Rectal smooth muscle tissue (tissue), 1 donor: ENCODE results near the gene CDH2.

Source experiments
- H3K27ac ChIP-seq: one replicate; pipeline ENCODE4 v1.7.0; 2013; ENCODE audit warnings: low read depth, low read length, inconsistent platforms
- H3K27me3 ChIP-seq: one replicate; pipeline ENCODE4 v1.7.0; 2013; ENCODE audit warnings: low read length; ENCODE audit not compliant: control insufficient read depth, insufficient read depth
- H3K36me3 ChIP-seq: one replicate; pipeline ENCODE4 v1.7.0; 2013; ENCODE audit warnings: low read length; ENCODE audit not compliant: control insufficient read depth, insufficient read depth
- H3K4me1 ChIP-seq: one replicate; pipeline ENCODE4 v1.7.0; 2013; ENCODE audit warnings: low read length; ENCODE audit not compliant: control insufficient read depth, insufficient read depth
- H3K4me3 ChIP-seq: one replicate; pipeline ENCODE4 v1.7.0; 2013; ENCODE audit warnings: low read length
- H3K9ac ChIP-seq: one replicate; pipeline ENCODE4 v1.7.0; 2013; ENCODE audit warnings: low read length

Gene CDH2

GRCh38 chr18:28136071-28136470 is 40.9 kb downstream of the CDH2 start:
- Histone ChIP-seq H3K4me3 (no peak overlapping the region), H3K27ac (no peak overlapping the region), H3K27me3 (no peaks in the 10 kb centered on the region), H3K9ac (no peak overlapping the region), H3K4me1 (no peaks in the 10 kb centered on the region), H3K36me3 (no peaks in the 10 kb centered on the region)

GRCh38 chr18:28134774-28135173 is 42.2 kb downstream of the CDH2 start:
- no peaks in the 10 kb centered on the region for H3K4me1 ChIP-seq
- H3K27me3 ChIP-seq, result no peaks in the 10 kb centered on the region
- H3K27ac ChIP-seq, result no peak overlapping the region
- H3K4me3 ChIP-seq, result no peak overlapping the region
- H3K36me3 ChIP-seq, result no peaks in the 10 kb centered on the region
- no peak overlapping the region for H3K9ac ChIP-seq

GRCh38 chr18:28132084-28132483 is 44.8 kb downstream of the CDH2 start:
- no peaks in the 10 kb centered on the region for H3K36me3 ChIP-seq
- H3K9ac ChIP-seq, result no peak overlapping the region
- H3K4me3 ChIP-seq, result no peak overlapping the region
- H3K4me1 ChIP-seq, result no peaks in the 10 kb centered on the region
- no peaks in the 10 kb centered on the region for H3K27me3 ChIP-seq
- H3K27ac ChIP-seq, result no peak overlapping the region

GRCh38 chr18:28128659-28128980 is 48.3 kb downstream of the CDH2 start:
- Histone ChIP-seq H3K27me3 (no peaks in the 10 kb centered on the region), H3K27ac (no peak overlapping the region), H3K9ac (no peak overlapping the region), H3K4me1 (no peaks in the 10 kb centered on the region), H3K36me3 (no peaks in the 10 kb centered on the region), H3K4me3 (no peak overlapping the region)

- Histone ChIP-seq H3K9ac (no peak overlapping the region), H3K27me3 (no peaks in the 10 kb centered on the region), H3K36me3 (no peaks in the 10 kb centered on the region), H3K4me3 (no peak overlapping the region), H3K4me1 (no peaks in the 10 kb centered on the region), H3K27ac (no peak overlapping the region)
These were observed 48.9 kb downstream of the CDH2 start for GRCh38 chr18:28127763-28128658.

GRCh38 chr18:28127228-28127627 is 49.7 kb downstream of the CDH2 start:
- Histone ChIP-seq H3K4me1 (no peaks in the 10 kb centered on the region), H3K4me3 (no peak overlapping the region), H3K27ac (no peak overlapping the region), H3K9ac (no peak overlapping the region), H3K27me3 (no peaks in the 10 kb centered on the region), H3K36me3 (no peaks in the 10 kb centered on the region)

GRCh38 chr18:28126768-28127167 is 50.2 kb downstream of the CDH2 start:
- no peak overlapping the region for H3K4me3 ChIP-seq
- no peaks in the 10 kb centered on the region for H3K4me1 ChIP-seq
- H3K36me3 ChIP-seq, result no peaks in the 10 kb centered on the region
- H3K9ac ChIP-seq, result no peak overlapping the region
- no peaks in the 10 kb centered on the region for H3K27me3 ChIP-seq
- H3K27ac ChIP-seq, result no peak overlapping the region

GRCh38 chr18:28125051-28125450 is 51.9 kb downstream of the CDH2 start:
- Histone ChIP-seq H3K36me3 (no peaks in the 10 kb centered on the region), H3K4me3 (no peak overlapping the region), H3K27me3 (no peaks in the 10 kb centered on the region), H3K9ac (no peak overlapping the region), H3K27ac (no peak overlapping the region), H3K4me1 (no peaks in the 10 kb centered on the region)

GRCh38 chr18:28124131-28125029 is 52.5 kb downstream of the CDH2 start:
- no peaks in the 10 kb centered on the region for H3K27me3 ChIP-seq
- H3K9ac ChIP-seq, result no peak overlapping the region
- H3K27ac ChIP-seq, result no peak overlapping the region
- H3K36me3 ChIP-seq, result no peaks in the 10 kb centered on the region
- no peaks in the 10 kb centered on the region for H3K4me1 ChIP-seq
- H3K4me3 ChIP-seq, result no peak overlapping the region

GRCh38 chr18:28123401-28124030 is 53.4 kb downstream of the CDH2 start:
- H3K27me3 ChIP-seq, result no peaks in the 10 kb centered on the region
- H3K27ac ChIP-seq, result no peak overlapping the region
- no peak overlapping the region for H3K9ac ChIP-seq
- no peaks in the 10 kb centered on the region for H3K36me3 ChIP-seq
- no peaks in the 10 kb centered on the region for H3K4me1 ChIP-seq
- H3K4me3 ChIP-seq, result no peak overlapping the region

GRCh38 chr18:28120828-28121515 is 56.0 kb downstream of the CDH2 start:
- Histone ChIP-seq H3K27me3 (no peaks in the 10 kb centered on the region), H3K9ac (no peak overlapping the region), H3K4me3 (no peak overlapping the region), H3K36me3 (no peaks in the 10 kb centered on the region), H3K4me1 (no peaks in the 10 kb centered on the region), H3K27ac (no peak overlapping the region)

GRCh38 chr18:28116461-28116860 is 60.5 kb downstream of the CDH2 start:
- Histone ChIP-seq H3K4me1 (no peaks in the 10 kb centered on the region), H3K36me3 (no peaks in the 10 kb centered on the region), H3K9ac (no peak overlapping the region), H3K27me3 (no peaks in the 10 kb centered on the region), H3K4me3 (no peak overlapping the region), H3K27ac (no peak overlapping the region)
